ENCODE measurements around the gene RAD51D.

GRCh38 chr17:35155246-35155645 is 35.6 kb upstream of the RAD51D start:
- no peak for TF ChIP-seq ZNF274 (IDR thresholded peaks at IDR 0.05; ENCODE audit: low read depth, low read length)
- no peak for TF ChIP-seq SUZ12 (IDR thresholded peaks at IDR 0.05; ENCODE audit: extremely low read depth, insufficient read depth, insufficient read length)
- no peak for TF ChIP-seq YY1 (IDR thresholded peaks at IDR 0.05; ENCODE audit: insufficient read depth, insufficient read length)
